ENCODE measurements around the gene PHF23. TPM values are rescaled to one million over a fixed set of nuclear protein-coding genes. Genes with fewer than 3 reads are reported as not detected.

PHF23 gene
- total RNA-seq, 1 experiment from 2014 or later, result 121 TPM

Other genes starting within 250 kb of the PHF23 start
- gene ALOX12, start 243.4 kb downstream of the PHF23 start, total RNA-seq (2014; rRNA removed; shearing (Covaris generic)), result not detected in 2 replicates
- gene RNASEK, start 226.8 kb downstream of the PHF23 start, total RNA-seq (2014; rRNA removed; shearing (Covaris generic)), result 189 and 195 TPM in 2 replicates
- gene BCL6B, start 216.4 kb downstream of the PHF23 start, total RNA-seq (2014; rRNA removed; shearing (Covaris generic)), result not detected in 2 replicates
- gene SLC16A13, start 203.4 kb downstream of the PHF23 start, total RNA-seq (2014; rRNA removed; shearing (Covaris generic)), result 5.3 and 9.8 TPM in 2 replicates
- gene SLC16A11, start 195.4 kb downstream of the PHF23 start, total RNA-seq (2014; rRNA removed; shearing (Covaris generic)), result not detected in 2 replicates
- gene CLEC10A, start 159.2 kb downstream of the PHF23 start, total RNA-seq (2014; rRNA removed; shearing (Covaris generic)), result not detected in 2 replicates
- gene ASGR2, start 124.6 kb downstream of the PHF23 start, total RNA-seq (2014; rRNA removed; shearing (Covaris generic)), result not detected in 2 replicates
- 3.3 and 7.1 TPM in 2 replicates for gene ASGR1, start 60.1 kb downstream of the PHF23 start, total RNA-seq (2014; rRNA removed; shearing (Covaris generic))
- 15.5 and 18.8 TPM in 2 replicates for gene DLG4, start 19.6 kb downstream of the PHF23 start, total RNA-seq (2014; rRNA removed; shearing (Covaris generic))
- 399 and 405 TPM in 2 replicates for gene ACADVL, start 19.5 kb downstream of the PHF23 start, total RNA-seq (2014; rRNA removed; shearing (Covaris generic))
- 89.9 and 99.0 TPM in 2 replicates for gene DVL2, start 4.9 kb downstream of the PHF23 start, total RNA-seq (2014; rRNA removed; shearing (Covaris generic))
- gene GABARAP, start 3.0 kb upstream of the PHF23 start, total RNA-seq (2014; rRNA removed; shearing (Covaris generic)), result 227 and 249 TPM in 2 replicates
- gene CTDNEP1, start 12.3 kb upstream of the PHF23 start, total RNA-seq (2014; rRNA removed; shearing (Covaris generic)), result 18.3 and 26.8 TPM in 2 replicates
- gene ELP5, start 12.8 kb upstream of the PHF23 start, total RNA-seq (2014; rRNA removed; shearing (Covaris generic)), result 74.1 and 95.6 TPM in 2 replicates
- gene CLDN7, start 23.0 kb upstream of the PHF23 start, total RNA-seq (2014; rRNA removed; shearing (Covaris generic)), result 0.17 and 3.5 TPM in 2 replicates
- gene SLC2A4, start 42.3 kb upstream of the PHF23 start, total RNA-seq (2014; rRNA removed; shearing (Covaris generic)), result 2.3 and 2.7 TPM in 2 replicates
- gene YBX2, start 55.2 kb upstream of the PHF23 start, total RNA-seq (2014; rRNA removed; shearing (Covaris generic)), result 20.5 and 20.9 TPM in 2 replicates
- gene EIF5A, start 68.2 kb upstream of the PHF23 start, total RNA-seq (2014; rRNA removed; shearing (Covaris generic)), result 1,140 and 1,147 TPM in 2 replicates
- gene GPS2, start 75.9 kb upstream of the PHF23 start, total RNA-seq (2014; rRNA removed; shearing (Covaris generic)), result 109 and 113 TPM in 2 replicates
- 21.4 and 50.0 TPM in 2 replicates for gene NEURL4, start 89.9 kb upstream of the PHF23 start, total RNA-seq (2014; rRNA removed; shearing (Covaris generic))
- 0.61 TPM in 1 of 2 replicates, not detected in the other for gene ACAP1, start 97.1 kb upstream of the PHF23 start, total RNA-seq (2014; rRNA removed; shearing (Covaris generic))
- 12.0 and 14.3 TPM in 2 replicates for gene KCTD11, start 112.7 kb upstream of the PHF23 start, total RNA-seq (2014; rRNA removed; shearing (Covaris generic))
- gene TMEM95, start 115.7 kb upstream of the PHF23 start, total RNA-seq (2014; rRNA removed; shearing (Covaris generic)), result not detected in 2 replicates
- gene TNK1, start 141.6 kb upstream of the PHF23 start, total RNA-seq (2014; rRNA removed; shearing (Covaris generic)), result not detected in 2 replicates
- 7.9 and 8.3 TPM in 2 replicates for gene PLSCR3, start 155.1 kb upstream of the PHF23 start, total RNA-seq (2014; rRNA removed; shearing (Covaris generic))
- 200 and 369 TPM in 2 replicates for gene TMEM256, start 164.6 kb upstream of the PHF23 start, total RNA-seq (2014; rRNA removed; shearing (Covaris generic))
- gene NLGN2, start 168.4 kb upstream of the PHF23 start, total RNA-seq (2014; rRNA removed; shearing (Covaris generic)), result 5.5 and 6.8 TPM in 2 replicates
- not detected in 2 replicates for gene SPEM1, start 180.9 kb upstream of the PHF23 start, total RNA-seq (2014; rRNA removed; shearing (Covaris generic))
- not detected in 2 replicates for gene SPEM2, start 186.2 kb upstream of the PHF23 start, total RNA-seq (2014; rRNA removed; shearing (Covaris generic))
- gene SPEM3, start 189.4 kb upstream of the PHF23 start, total RNA-seq (2014; rRNA removed; shearing (Covaris generic)), result not detected in 2 replicates
- 4.6 and 4.9 TPM in 2 replicates for gene TMEM102, start 196.0 kb upstream of the PHF23 start, total RNA-seq (2014; rRNA removed; shearing (Covaris generic))
- 20.4 and 24.2 TPM in 2 replicates for gene FGF11, start 200.1 kb upstream of the PHF23 start, total RNA-seq (2014; rRNA removed; shearing (Covaris generic))
- 7.6 and 24.0 TPM in 2 replicates for gene CHRNB1, start 205.6 kb upstream of the PHF23 start, total RNA-seq (2014; rRNA removed; shearing (Covaris generic))
- 4.1 and 4.4 TPM in 2 replicates for gene ZBTB4, start 240.2 kb upstream of the PHF23 start, total RNA-seq (2014; rRNA removed; shearing (Covaris generic))
- gene SLC35G6, start 242.0 kb upstream of the PHF23 start, total RNA-seq (2014; rRNA removed; shearing (Covaris generic)), result not detected in 2 replicates
- gene POLR2A, start 244.9 kb upstream of the PHF23 start, total RNA-seq (2014; rRNA removed; shearing (Covaris generic)), result 52.7 and 52.8 TPM in 2 replicates